Mononuclear cell (primary cell): ENCODE measurements around the gene TUT4. TPM values are rescaled to one million over a fixed set of nuclear protein-coding genes. Genes with fewer than 3 reads are reported as not detected.

ENCODE experiments used
- H3K27me3 ChIP-seq: 2 replicates; pipeline ENCODE4 v1.6.0; 2011; ENCODE audit warnings: low read length, control low read depth; ENCODE audit not compliant: insufficient read depth
- H3K4me1 ChIP-seq: 2 replicates; pipeline ENCODE4 v1.5.1; 2011; ENCODE audit warnings: mild to moderate bottlenecking, low read length, control low read depth; ENCODE audit not compliant: insufficient read depth
- H3K4me3 ChIP-seq: 2 replicates; pipeline ENCODE4 v1.5.1; 2011; ENCODE audit warnings: mild to moderate bottlenecking, low read length, moderate library complexity
- H3K9me3 ChIP-seq: 2 replicates; pipeline ENCODE4 v1.5.1; 2011; ENCODE audit warnings: low read depth, mild to moderate bottlenecking, control low read depth, low read length
- total RNA-seq: library from RNA; depleted of rRNA; stranded (reverse); fragments of >200 nt; gene quantifications from one replicate; pipeline ENCODE4 v1.2.3, GENCODE V29; 2012

The TUT4 gene
- total RNA-seq, 1 donor = 136 TPM

GRCh38 chr1:52532731-52533327 is 20.1 kb downstream of the TUT4 start:
- Histone ChIP-seq H3K27me3 (no peaks in the 10 kb centered on the region), H3K4me3 (no peak overlapping the region), H3K4me1 (peaks cover 52% of the 10 kb centered on the region), H3K9me3 (no peaks in the 10 kb centered on the region)

- H3K4me1 ChIP-seq = peaks cover 52% of the 10 kb centered on the region
Observed at GRCh38 chr1:52532247-52532646, 20.6 kb downstream of the TUT4 start.

GRCh38 chr1:52531249-52531872 is 21.5 kb downstream of the TUT4 start:
- H3K27me3 ChIP-seq = no peaks in the 10 kb centered on the region
- H3K4me3 ChIP-seq = no peak overlapping the region
- H3K4me1 ChIP-seq = peaks cover 52% of the 10 kb centered on the region
- H3K9me3 ChIP-seq = no peaks in the 10 kb centered on the region

More at GRCh38 chr1:52532247-52532646, 20.6 kb downstream of the TUT4 start:
- Histone ChIP-seq H3K4me3 (no peak overlapping the region), H3K9me3 (no peaks in the 10 kb centered on the region), H3K27me3 (no peaks in the 10 kb centered on the region)

GRCh38 chr1:52530563-52531144 is 22.2 kb downstream of the TUT4 start:
- Histone ChIP-seq H3K4me1 (peaks cover 52% of the 10 kb centered on the region), H3K27me3 (no peaks in the 10 kb centered on the region), H3K9me3 (no peaks in the 10 kb centered on the region), H3K4me3 (no peak overlapping the region)

- Histone ChIP-seq H3K4me3 (no peak overlapping the region), H3K27me3 (no peaks in the 10 kb centered on the region)
Observed at GRCh38 chr1:52523376-52523775, 29.5 kb downstream of the TUT4 start.

GRCh38 chr1:52520148-52520547 is 32.7 kb downstream of the TUT4 start:
- Histone ChIP-seq H3K27me3 (no peaks in the 10 kb centered on the region), H3K4me1 (peaks cover 6% of the 10 kb centered on the region), H3K4me3 (no peak overlapping the region), H3K9me3 (no peaks in the 10 kb centered on the region)

More at GRCh38 chr1:52523376-52523775, 29.5 kb downstream of the TUT4 start:
- no peaks in the 10 kb centered on the region for H3K9me3 ChIP-seq
- peaks cover 6% of the 10 kb centered on the region for H3K4me1 ChIP-seq

GRCh38 chr1:52518962-52519361 is 33.9 kb downstream of the TUT4 start:
- H3K27me3 ChIP-seq = no peaks in the 10 kb centered on the region
- H3K4me3 ChIP-seq = no peak overlapping the region
- H3K4me1 ChIP-seq = peaks cover 6% of the 10 kb centered on the region

GRCh38 chr1:52511851-52512615 is 40.9 kb downstream of the TUT4 start:
- Histone ChIP-seq H3K4me1 (no peaks in the 10 kb centered on the region), H3K9me3 (no peaks in the 10 kb centered on the region), H3K27me3 (no peaks in the 10 kb centered on the region), H3K4me3 (no peak overlapping the region)

More at GRCh38 chr1:52518962-52519361, 33.9 kb downstream of the TUT4 start:
- H3K9me3 ChIP-seq = no peaks in the 10 kb centered on the region

- no peaks in the 10 kb centered on the region for H3K9me3 ChIP-seq
- no peak overlapping the region for H3K4me3 ChIP-seq
- no peaks in the 10 kb centered on the region for H3K27me3 ChIP-seq
- H3K4me1 ChIP-seq = no peaks in the 10 kb centered on the region
Observed at GRCh38 chr1:52511439-52511838, 41.5 kb downstream of the TUT4 start.

- no peak overlapping the region for H3K4me3 ChIP-seq
- H3K9me3 ChIP-seq = no peaks in the 10 kb centered on the region
- no peaks in the 10 kb centered on the region for H3K27me3 ChIP-seq
- no peaks in the 10 kb centered on the region for H3K4me1 ChIP-seq
Observed at GRCh38 chr1:52506920-52507546, 45.9 kb downstream of the TUT4 start.

GRCh38 chr1:52506349-52506748 is 46.5 kb downstream of the TUT4 start:
- Histone ChIP-seq H3K9me3 (no peaks in the 10 kb centered on the region), H3K4me3 (no peak overlapping the region), H3K27me3 (no peaks in the 10 kb centered on the region), H3K4me1 (no peaks in the 10 kb centered on the region)

GRCh38 chr1:52504720-52505119 is 48.2 kb downstream of the TUT4 start:
- no peaks in the 10 kb centered on the region for H3K9me3 ChIP-seq
- no peaks in the 10 kb centered on the region for H3K27me3 ChIP-seq
- H3K4me3 ChIP-seq = no peak overlapping the region

GRCh38 chr1:52503706-52504105 is 49.2 kb downstream of the TUT4 start:
- no peaks in the 10 kb centered on the region for H3K9me3 ChIP-seq

More at GRCh38 chr1:52504720-52505119, 48.2 kb downstream of the TUT4 start:
- no peaks in the 10 kb centered on the region for H3K4me1 ChIP-seq

GRCh38 chr1:52502789-52503188 is 50.1 kb downstream of the TUT4 start:
- Histone ChIP-seq H3K4me1 (no peaks in the 10 kb centered on the region), H3K27me3 (no peaks in the 10 kb centered on the region), H3K9me3 (no peaks in the 10 kb centered on the region), H3K4me3 (no peak overlapping the region)

More at GRCh38 chr1:52503706-52504105, 49.2 kb downstream of the TUT4 start:
- Histone ChIP-seq H3K4me1 (no peaks in the 10 kb centered on the region), H3K27me3 (no peaks in the 10 kb centered on the region), H3K4me3 (no peak overlapping the region)

- no peaks in the 10 kb centered on the region for H3K4me1 ChIP-seq
- no peak overlapping the region for H3K4me3 ChIP-seq
- no peaks in the 10 kb centered on the region for H3K9me3 ChIP-seq
- no peaks in the 10 kb centered on the region for H3K27me3 ChIP-seq
Observed at GRCh38 chr1:52487632-52488031, 65.3 kb downstream of the TUT4 start.
